HT-29 (cell line): ENCODE results near the gene BRME1. TPM values are rescaled to one million over a fixed set of nuclear protein-coding genes. Genes with fewer than 3 reads are reported as not detected.
"Not testable (repeated sequence)": the region's sequence is repeated elsewhere in the genome, so short reads cannot be mapped to it uniquely, and the experiment has no call there.

Experiments
- DNase-seq: peaks from one replicate; pipeline ENCODE4 v3.0.0-alpha.2; 2015; ENCODE audit warnings: low spot score
- total RNA-seq: library from RNA; depleted of rRNA; stranded (reverse); fragments of >200 nt; shearing (Covaris generic); gene quantifications from 2 replicates; pipeline ENCODE4 v1.2.3, GENCODE V29; 2014

BRME1 gene
- total RNA-seq, 1 experiment from 2014 or later, result 2.2 TPM

DNA sequence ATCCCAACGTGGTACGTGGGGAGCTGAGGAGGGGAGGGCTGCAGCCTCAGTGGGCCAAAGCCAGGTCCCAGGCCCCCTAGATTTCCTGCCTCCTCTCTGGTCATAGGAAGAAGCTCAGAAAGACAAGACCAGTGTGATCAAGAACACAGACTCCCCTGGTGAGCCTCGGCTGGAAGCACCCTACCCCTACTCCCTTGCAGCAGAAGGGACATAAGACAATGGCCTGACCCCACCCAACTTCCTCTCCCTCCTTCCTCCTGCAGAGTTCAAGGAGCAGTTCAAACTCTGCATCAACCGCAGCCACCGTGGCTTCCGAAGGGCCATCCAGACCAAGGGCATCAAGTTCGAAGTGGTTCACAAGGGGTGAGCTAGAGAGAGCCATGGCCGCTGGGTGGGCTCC lies 20.8 kb upstream of the BRME1 start:
- DNase-seq, result no peak

- no peak for DNase-seq
These were observed 20.1 kb upstream of the BRME1 start for GRCh38 chr19:13926010-13926409.

- no peak for DNase-seq
These were observed 17.5 kb upstream of the BRME1 start for GRCh38 chr19:13923194-13923987.

DNA sequence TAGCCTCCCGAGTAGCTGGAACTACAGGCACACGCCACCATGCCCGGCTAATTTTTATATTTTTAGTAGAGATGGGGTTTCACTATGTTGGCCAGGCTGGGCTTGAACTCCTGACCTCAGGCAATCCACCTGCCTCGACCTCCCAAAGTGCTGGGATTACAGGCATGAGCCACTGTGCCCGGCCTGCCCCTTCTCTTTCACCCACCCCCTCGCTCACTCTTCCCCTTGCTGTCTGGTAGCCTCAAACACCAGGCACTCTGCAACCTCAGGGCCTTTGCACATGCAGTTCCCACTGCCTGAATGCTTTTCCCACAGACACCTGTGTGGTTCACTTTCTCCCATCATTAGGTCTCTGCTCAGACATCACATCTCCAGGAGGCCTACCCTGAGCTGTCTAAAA lies 16.2 kb upstream of the BRME1 start:
- not testable (repeated sequence) for DNase-seq

DNA sequence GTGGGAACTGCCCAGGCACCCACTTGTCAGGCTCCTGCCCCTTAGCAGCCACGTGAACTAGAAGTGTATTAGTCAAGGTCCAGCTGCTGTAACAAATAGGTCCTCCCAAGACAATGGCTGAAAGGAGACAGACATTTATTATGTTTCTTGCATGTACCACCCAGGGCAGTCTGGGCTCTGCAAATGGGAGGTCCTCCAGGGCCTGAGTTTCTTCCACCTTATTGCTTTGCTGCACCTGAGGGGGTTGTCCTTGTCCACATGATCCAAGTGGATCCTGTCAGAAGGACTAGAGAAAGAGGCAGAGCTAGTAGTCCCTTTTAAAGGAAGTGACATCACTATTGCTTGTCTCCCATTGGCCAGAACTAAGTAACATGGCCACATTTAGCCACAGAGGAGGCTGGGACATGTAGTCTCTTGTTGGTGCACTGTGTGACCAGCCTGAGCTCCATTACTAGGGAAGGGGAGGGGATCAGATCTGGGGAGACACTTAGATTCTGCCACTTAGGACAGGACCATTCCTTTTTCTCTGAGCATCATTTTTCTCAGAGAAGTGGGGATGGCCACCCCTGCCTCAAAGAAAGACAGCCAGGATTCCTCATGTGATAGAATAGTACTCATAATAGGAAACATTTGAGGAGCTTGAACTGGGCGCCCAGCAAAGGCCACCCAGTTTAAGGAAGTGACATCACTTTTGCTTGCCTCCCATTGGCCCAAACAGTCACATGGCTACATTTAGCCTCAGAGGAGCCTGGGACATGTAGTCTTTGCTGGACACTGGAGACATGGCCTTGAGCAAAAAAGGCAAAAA lies 15.2 kb upstream of the BRME1 start:
- DNase-seq, result peak; percentile 48

- no peak for DNase-seq
These were observed 14.6 kb upstream of the BRME1 start for GRCh38 chr19:13920524-13920923.

DNA sequence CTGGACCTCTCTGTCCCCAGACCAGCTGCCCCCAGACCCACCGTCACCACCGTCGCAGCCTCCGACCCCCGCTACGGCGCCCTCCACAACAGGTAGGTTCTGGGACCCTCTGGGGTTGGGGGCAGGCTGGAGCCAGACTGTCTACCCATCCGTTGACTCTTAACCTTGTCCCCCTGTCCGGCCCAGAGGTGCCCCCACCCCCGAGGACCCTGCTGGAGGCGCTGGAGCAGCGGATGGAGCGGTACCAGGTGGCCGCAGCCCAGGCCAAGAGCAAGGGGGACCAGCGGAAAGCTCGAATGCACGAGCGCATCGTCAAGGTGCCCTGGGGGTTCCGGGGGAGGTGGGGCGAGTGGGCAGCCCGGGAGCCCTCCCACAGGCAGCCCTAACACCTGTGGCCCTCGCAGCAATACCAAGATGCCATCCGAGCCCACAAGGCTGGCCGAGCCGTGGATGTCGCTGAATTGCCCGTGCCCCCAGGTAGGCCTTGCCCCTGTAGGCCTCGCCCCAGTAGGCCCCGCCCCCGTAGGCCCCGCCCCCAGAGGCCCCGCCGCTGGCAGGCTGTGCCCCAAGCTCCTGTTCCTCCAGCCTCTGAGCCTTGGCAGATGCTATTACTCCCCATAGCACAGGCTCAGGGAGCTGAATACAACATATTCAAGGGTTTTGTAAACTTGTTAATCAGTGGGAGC lies 13.0 kb upstream of the BRME1 start:
- DNase-seq, result no peak

DNA sequence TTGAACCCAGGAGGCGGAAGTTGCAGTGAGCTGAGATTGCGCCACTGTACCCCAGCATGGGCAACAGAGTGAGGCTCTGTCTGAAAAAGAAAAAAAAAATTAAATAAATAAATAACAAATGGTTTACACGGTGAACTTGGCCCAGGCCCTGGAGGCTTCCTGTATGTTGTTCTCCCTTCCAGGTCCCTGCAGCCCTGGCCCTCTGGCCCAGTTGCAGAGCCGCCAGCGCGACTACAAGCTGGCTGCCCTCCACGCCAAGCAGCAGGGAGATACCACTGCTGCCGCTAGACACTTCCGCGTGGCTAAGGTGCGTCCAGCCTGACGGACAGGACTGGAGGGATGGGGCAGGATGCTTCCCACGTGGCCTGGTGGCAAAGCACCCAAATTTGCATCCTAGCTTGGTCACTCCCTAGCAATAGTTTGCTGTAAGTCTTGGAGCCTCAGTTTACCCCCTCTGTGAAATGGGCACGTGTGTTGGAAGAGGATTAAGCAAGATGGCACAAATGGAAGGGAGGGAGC lies 12.0 kb upstream of the BRME1 start:
- DNase-seq, result no peak

GRCh38 chr19:13914777-13915176 lies 8.9 kb upstream of the BRME1 start:
- DNase-seq, result no peak

DNA sequence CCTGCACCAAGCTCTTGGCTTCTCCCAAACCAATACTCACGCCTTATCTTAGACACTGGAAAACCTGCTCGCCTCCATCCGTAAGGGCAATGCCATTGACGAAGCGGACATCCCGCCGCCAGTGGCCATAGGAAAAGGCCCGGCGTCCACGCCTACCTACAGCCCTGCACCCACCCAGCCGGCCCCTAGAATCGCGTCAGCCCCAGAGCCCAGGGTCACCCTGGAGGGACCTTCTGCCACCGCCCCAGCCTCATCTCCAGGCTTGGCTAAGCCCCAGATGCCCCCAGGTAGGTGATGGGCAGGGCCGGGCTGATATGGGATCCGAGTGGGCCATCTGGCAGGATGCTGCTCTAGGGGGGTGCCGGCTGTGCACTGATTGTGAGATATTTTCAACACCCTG lies 7.4 kb upstream of the BRME1 start:
- no peak for DNase-seq

- no peak for DNase-seq
These were observed 3.5 kb upstream of the BRME1 start for GRCh38 chr19:13909430-13909829.

DNA sequence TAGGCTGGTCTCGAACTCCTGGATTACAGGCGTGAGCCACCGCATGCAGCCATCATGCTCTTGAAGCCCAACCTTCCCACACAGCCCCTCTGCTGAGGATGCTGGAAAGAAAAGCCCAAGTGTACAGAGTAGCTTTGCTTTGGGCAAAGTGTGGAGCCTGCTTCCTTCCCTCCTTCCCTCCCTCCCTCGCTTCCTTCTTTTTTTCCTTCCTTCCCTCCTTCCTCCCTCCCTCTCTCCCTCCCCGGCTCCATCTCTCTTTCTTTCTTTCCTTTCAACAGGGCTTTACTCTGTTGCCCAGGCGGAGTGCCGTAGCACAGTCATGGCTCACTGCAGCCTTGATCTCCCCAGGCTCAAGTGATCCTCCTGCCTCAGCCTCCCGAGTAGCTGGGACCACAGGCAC lies 2.8 kb upstream of the BRME1 start:
- no peak for DNase-seq

DNA sequence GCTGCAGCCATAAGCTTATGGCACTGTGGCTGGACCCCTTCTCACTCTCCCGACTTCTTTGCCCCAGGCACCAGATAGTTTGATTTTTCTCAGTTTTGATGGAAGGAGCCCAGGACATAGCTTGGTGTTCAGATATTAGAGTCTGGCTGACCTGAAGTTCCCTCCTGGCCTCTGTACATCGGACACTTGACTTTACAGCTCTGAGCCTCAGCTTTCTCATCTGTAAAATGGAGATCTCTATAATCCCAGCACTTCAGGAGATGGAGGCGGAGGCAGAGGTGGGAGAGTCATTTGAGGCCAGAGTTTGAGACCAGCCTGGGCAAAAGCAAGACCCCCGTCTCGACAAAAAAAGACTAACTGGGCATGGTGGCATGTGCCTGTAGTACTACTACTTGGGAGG lies 993 bp upstream of the BRME1 start:
- no peak for DNase-seq

- DNase-seq, result peak; percentile 9
These were observed 596 bp upstream of the BRME1 start for GRCh38 chr19:13906521-13906904.

- peak; percentile 23 for DNase-seq
These were observed 2.8 kb downstream of the BRME1 start for GRCh38 chr19:13902993-13903555.

DNA sequence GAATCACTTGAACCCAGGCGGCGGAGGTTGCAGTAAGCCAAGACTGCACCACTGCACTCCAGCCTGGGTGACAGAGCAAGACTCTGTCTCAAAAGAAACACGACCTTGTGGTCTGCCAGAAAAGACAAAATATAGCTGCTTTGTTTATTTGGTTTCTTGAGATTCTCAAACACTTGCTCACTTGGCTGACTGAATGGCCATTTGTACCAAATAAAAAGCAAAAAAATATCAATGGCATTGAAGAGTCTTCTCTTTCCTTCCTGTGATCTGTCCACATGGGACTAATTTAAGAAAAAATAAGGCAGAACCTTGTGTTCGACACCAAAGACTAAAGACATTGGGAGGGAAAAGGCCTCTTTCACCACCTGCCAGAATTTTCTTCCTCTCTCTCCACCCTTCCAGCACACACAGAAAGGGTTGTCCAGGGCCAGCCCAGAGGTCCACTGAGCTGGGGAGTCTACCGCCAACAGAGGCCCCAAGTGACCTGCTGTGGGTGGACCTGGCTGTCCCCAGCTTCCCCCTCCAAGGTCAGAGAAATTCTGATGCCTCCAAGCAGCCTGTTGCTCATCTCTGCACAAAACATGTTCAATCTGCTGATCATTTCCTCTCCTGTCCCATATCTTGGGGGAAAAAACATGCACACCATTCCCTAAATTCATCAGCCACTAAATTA lies 5.9 kb downstream of the BRME1 start:
- DNase-seq, result no peak

DNA sequence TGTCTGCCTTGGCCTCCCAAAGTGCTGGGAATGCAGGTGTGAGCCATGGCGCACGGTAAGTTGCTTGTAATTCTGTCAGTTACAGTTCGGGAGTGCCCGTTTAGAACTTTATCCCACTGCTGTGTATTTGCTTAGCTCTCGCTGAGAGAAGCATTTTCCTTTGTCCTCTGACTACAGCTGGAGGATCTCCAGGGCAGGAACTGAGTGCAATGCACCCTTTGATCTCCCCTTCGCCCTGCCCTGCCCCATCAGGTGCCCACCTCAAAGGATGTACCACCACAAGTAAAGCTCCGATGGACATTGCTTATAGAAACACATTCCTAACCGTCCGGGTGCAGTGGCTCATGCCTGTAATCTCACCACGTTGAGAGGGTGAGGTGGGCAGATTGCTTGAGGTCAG lies 6.5 kb downstream of the BRME1 start:
- DNase-seq, result no peak

DNA sequence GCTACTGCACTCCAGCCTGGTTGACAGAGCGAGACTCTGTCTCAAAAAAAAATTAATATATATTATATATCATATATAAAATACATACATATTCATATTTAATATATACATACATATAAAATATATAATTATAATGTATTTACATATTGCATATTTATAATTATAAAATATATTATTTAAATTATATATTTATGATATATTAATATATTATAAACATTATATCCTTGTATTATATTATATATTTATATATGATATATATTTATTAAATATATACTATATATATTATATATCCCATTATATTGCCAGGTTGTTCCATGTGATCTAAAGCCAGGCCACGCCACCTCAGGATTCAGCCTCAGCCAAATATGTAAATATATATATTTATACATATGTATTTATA lies 9.7 kb downstream of the BRME1 start:
- DNase-seq, result no peak

DNA sequence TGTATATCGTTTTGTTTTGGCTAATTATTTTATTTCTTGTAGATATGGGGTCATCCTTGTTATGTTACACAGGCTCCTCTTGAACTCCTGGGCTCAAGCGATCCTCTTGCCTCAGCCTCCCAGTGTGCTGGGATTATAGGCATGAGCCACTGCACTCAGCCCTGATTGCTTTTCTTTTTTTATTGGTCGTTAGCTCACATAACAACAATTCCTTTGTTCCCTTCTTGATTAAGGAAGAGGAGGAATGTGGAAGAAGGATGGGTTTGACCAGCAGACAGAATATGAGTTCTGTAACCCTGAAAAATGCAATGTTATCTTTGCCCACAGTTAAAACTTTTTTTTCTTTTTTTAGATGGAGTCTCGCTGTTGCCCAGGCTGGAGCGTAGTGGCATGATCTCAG lies 11.4 kb downstream of the BRME1 start:
- DNase-seq, result no peak

DNA sequence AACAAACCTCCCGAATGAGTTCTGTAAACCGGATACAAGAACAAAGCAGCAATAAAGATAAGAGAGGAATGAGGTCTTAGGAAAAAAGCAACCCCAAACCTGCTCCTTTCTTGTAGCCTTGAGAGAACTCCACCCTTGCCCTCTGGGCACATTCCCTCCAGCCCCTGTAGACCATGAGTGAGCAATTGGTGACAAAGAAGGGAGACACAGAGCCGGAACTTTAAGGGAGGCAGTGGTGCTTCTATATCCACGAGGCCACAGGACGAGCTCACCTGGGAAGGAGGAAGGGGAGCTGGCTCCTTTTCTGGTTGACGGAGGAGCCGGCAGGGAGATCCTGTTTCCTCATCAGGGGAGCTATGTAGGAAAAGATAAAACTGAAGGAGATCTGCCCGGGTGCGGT lies 13.0 kb downstream of the BRME1 start:
- DNase-seq, result no peak

DNA sequence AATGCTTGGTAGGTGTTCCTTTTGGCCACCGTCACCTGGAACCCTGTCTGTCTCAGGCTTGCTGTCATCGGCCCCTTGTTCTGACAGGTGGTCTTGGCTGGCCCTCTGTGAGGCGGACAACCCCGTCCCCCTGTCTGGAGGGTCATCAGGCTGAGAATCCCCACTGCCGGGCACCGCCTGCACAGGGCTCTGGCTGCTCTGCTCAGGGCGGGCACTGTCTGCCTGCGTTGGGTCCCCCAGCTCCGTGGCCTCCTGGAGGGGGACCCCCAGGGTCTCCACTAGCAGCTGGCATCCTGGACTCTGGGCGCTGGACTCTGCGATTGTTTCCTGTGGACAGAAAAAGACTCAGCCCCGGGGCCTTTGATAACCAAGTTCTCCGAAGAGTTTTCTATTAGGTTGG lies 15.8 kb downstream of the BRME1 start:
- no peak for DNase-seq
